AG09309 (cell line): ENCODE measurements around the gene CACNB3.
"Not testable (repeated sequence)": the region's sequence is repeated elsewhere in the genome, so short reads cannot be mapped to it uniquely, and the experiment has no call there.

Experiments
- DNase-seq: peaks from one replicate; pipeline ENCODE4 v3.0.0-alpha.2; 2010; ENCODE audit warnings: low read depth
- H3K4me3 ChIP-seq: 2 replicates; pipeline ENCODE4 v1.5.1; 2011; ENCODE audit warnings: mild to moderate bottlenecking, low read depth, low read length, moderate library complexity; ENCODE audit not compliant: control insufficient read depth
- TF ChIP-seq, protein P1 (sequence below): IDR thresholded peaks from 2 replicates; pipeline ENCODE4 v1.5.1; 2011; ENCODE audit warnings: mild to moderate bottlenecking, low read depth, low read length, inconsistent platforms; ENCODE audit not compliant: insufficient read depth, control insufficient read depth; ENCODE audit errors: missing control alignments

Gene CACNB3

GRCh38 chr12:48831257-48831656, 13.0 kb downstream of the CACNB3 start:
- TF ChIP-seq, protein P1, sequence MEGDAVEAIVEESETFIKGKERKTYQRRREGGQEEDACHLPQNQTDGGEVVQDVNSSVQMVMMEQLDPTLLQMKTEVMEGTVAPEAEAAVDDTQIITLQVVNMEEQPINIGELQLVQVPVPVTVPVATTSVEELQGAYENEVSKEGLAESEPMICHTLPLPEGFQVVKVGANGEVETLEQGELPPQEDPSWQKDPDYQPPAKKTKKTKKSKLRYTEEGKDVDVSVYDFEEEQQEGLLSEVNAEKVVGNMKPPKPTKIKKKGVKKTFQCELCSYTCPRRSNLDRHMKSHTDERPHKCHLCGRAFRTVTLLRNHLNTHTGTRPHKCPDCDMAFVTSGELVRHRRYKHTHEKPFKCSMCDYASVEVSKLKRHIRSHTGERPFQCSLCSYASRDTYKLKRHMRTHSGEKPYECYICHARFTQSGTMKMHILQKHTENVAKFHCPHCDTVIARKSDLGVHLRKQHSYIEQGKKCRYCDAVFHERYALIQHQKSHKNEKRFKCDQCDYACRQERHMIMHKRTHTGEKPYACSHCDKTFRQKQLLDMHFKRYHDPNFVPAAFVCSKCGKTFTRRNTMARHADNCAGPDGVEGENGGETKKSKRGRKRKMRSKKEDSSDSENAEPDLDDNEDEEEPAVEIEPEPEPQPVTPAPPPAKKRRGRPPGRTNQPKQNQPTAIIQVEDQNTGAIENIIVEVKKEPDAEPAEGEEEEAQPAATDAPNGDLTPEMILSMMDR, result no peak
- no peak overlapping the region for H3K4me3 ChIP-seq
- no peak for DNase-seq

DNA sequence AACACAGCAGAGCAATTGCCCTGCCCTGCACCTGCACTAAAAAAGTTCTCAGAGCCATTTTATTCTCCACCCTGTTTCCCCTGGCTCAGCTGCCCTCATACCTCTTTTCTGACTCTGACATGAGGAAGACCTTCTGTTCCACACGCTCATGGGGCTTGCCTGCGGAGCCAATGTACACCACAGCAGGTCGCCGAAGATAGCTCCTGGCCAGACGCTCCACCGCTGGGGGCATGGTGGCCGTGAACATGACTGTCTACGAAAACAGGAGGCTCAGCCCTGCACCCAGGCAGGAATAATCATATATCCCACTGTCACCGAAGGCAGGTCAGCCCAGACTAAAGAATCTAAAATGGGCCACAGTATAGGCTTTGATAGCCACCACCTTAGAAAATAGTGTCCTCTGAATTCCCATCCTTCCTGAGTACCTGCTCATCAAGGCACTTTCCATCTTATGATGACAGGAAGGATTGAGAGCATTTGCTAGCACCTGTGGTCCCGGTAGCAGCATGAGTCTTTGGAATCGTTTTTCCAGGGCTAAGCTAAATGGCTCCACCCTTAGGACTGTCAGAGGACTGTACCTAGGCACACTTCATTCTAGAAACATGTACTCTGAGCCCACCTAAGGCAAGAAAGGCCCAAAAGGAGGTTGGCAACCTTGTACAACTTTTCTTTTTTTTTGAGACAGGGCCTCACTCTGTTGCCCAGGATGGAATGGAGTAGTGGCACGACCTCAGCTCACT, 14.2 kb downstream of the CACNB3 start:
- H3K4me3 ChIP-seq, result no peak overlapping the region

DNA sequence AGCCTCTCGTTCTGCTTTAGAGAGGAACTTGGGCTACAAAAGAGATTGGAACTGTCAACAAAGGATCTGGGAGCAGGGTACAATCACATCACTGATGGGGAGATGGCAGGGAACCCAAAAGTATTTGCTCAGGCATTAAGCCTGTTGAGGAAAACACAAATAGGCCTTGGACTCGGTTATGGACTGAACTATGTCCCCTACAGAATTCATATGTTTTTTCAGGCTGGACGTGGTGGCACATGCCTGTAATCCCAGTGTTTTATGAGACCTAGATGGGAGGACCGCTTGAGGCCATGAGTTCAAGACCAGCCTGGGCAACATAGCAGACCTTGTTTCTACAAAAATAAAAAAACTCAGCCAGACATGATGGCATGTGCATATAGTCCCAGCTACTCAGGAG, 19.8 kb downstream of the CACNB3 start:
- DNase-seq, result no peak
- no peak overlapping the region for H3K4me3 ChIP-seq
- TF ChIP-seq, protein P1, result no peak

More for the DNA sequence above, 14.2 kb downstream of the CACNB3 start:
- TF ChIP-seq, protein P1, result no peak
- no peak for DNase-seq

DNA sequence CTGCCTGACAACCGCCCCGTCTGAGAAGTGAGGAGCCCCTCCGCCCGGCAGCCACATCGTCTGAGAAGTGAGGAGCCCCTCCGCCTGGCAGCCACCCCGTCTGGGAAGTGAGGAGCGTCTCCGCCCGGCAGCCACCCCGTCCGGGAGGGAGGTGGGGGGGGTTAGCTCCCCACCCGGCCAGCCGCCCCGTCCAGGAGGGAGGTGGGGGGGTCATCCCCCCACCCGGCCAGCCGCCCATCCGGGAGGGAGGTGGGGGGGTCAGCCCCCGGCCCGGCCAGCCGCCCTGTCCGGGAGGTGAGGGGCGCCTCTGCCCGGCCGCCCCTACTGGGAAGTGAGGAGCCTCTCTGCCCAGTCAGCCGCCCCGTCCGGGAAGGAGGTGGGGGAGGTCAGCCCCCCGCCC, 23.7 kb downstream of the CACNB3 start:
- H3K4me3 ChIP-seq, DNase-seq: not testable (repeated sequence)

GRCh38 chr12:48851883-48852733, 33.8 kb downstream of the CACNB3 start, which contains the start of gene DDX23:
TSS of gene DDX23 (minus strand) at chr12:48852163. CDS start at chr12:48845782, 6,381 bp downstream.
- TF ChIP-seq, protein P1, result no peak
- DNase-seq, result peak; percentile 87
- peak within 1 kb of the TSS; percentile 71 for H3K4me3 ChIP-seq

- peak overlapping the region; percentile 71 for H3K4me3 ChIP-seq
- TF ChIP-seq, protein P1, result peak; percentile 77
- DNase-seq, result peak; percentile 57
Observed at GRCh38 chr12:48852734-48853688, 34.7 kb downstream of the CACNB3 start.

- DNase-seq, result no peak
- no peak overlapping the region for H3K4me3 ChIP-seq
- TF ChIP-seq, protein P1, result no peak
Observed at GRCh38 chr12:48854488-48854887, 36.2 kb downstream of the CACNB3 start.

- H3K4me3 ChIP-seq, DNase-seq: not testable (repeated sequence)
Observed at GRCh38 chr12:48854932-48855331, 36.6 kb downstream of the CACNB3 start.
